IPS-18c (cell line): ENCODE measurements around the gene IL17REL.

Experiments used
- H3K4me3 ChIP-seq: 2 replicates; pipeline ENCODE4 v1.7.0; 2013; ENCODE audit warnings: low read depth, mild to moderate bottlenecking, low read length, moderate library complexity; ENCODE audit not compliant: insufficient read depth
- H3K9me3 ChIP-seq: one replicate; pipeline ENCODE4 v1.6.1; 2013; ENCODE audit warnings: mild to moderate bottlenecking, low read length, moderate library complexity; ENCODE audit not compliant: control insufficient read depth, insufficient read depth

The IL17REL gene

DNA sequence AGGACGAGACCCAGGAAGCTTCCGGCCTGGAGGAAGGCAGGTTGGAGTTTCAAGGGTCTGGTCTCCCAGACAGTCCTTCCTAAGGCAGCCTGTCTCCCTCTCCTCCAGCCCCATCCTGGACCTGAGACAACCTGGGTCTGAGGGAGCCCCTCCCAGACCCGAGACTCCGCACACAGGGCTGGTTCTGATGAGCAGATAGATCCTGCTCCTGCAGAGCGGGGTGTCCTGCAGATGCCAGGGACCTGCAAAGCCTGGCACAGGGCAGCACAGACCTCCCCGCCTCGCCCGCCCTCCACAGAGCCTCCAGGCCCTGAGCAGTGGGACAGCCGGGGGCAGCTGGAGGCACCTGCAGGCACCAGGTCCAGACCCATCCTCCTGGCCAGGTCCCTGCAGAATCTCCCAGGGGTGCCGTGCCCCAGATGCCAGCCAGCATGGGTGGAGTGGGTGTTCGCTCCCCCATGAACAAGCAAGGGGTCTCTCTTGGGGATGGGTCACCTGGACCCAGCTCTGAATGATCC, 44.2 kb downstream of the IL17REL start:
- no peaks in the 10 kb centered on the region for H3K9me3 ChIP-seq

DNA sequence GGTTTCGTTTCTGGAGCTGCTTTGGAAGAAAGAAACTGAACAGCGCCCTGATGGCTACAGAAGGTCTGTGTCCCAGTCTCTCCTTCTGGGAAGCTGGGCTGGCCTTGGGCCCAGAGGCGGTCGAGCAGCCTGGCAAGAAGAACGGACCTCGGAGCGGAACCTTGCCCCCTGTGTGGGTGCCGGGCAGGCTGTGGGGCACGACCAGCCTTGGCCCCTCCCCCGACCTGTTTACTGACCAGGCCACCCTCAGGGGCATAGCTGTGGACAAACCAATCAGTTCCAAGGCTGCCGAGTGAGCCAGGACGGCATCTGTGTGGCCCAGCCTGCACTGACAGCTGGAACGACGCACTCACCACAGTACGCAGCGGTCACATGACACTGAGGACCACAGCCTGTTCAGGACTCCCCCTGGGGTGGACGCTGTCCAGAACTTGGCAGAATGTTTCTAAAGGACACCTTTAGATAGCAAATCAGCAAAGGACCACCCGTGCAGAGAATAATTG, 44.8 kb downstream of the IL17REL start:
- no peak overlapping the region for H3K4me3 ChIP-seq
- no peaks in the 10 kb centered on the region for H3K9me3 ChIP-seq

More for the DNA sequence above, 44.2 kb downstream of the IL17REL start:
- no peak overlapping the region for H3K4me3 ChIP-seq

DNA sequence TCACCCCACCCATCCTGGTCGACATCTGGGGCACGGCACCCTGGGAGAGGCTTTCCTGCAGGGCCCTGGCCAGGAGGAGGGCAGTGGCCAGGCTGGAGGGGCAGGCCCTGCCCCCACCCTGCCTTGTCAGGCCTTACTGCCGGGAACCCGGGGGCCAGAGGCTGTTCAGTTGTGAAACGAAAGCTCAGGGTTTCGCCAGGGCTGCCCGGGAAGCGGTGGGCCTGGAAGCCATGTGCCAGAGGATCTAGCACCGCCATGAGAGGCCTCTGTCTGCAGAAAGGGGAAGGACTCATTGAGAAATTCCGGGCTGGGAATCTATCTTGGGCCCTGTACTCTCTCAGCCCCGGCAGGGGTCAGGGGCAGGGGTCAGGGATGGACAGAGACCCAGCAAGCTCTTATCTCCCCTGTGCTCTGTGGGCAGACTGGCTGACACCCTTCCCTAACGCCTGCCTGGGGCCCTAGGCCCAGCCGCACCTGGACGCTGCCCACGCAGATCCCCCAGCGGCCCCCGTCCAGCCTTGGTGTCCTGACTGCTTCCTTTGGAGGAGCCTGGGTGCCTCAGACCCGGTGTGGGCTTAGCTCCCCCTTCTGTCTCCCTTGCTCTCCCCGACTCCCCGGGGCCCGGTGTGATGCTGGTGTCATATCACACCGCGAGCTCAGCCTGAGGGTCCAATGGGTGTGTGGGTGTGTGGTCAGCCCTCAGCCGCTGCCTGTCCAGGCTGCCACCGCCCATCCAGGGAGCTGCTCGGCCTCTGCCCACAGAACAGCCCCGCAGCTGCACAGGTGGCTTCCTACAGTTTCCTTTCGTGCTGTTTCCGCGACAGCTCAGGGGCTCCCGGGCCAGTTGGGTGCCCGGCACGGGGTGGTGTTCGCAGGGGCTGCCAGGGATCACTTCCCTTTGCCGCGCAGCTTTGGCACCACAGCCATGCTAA, 45.5 kb downstream of the IL17REL start:
- no peak overlapping the region for H3K4me3 ChIP-seq
- no peaks in the 10 kb centered on the region for H3K9me3 ChIP-seq

DNA sequence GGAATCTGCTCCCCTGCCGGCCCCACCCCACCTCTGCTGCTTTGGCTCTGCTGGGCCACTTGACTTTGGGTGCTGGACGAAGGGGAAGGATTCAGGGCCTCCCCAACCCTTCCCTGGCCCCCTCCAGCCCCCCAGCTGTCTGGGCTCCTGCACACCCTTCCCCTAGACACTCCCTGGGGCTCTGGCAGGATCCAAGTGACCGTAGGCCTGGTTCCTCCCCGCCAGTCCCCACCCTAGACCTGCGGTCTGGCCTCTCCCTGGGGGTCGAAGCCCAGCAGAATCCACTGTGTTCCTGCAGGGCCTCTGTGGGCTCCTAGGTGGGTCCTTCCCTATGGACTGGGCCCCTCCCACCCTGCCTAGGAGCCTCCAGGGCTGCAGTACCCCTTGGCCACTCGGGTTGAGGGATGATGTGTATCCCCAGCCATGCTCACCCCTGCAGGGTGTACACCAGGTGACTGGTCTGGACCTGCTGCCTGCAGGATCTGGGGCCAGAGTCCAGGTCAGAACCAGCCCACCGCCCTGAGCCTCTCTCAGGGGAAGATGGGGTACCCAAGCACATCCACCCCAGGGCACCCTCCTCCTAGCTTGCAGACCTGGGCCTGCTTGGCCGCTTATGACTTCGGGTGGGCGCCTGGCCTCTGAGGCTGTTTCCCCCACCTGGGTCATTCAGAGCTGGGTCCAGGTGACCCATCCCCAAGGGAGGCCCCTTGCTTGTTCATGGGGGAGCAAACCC, 46.4 kb downstream of the IL17REL start:
- no peak overlapping the region for H3K4me3 ChIP-seq

DNA sequence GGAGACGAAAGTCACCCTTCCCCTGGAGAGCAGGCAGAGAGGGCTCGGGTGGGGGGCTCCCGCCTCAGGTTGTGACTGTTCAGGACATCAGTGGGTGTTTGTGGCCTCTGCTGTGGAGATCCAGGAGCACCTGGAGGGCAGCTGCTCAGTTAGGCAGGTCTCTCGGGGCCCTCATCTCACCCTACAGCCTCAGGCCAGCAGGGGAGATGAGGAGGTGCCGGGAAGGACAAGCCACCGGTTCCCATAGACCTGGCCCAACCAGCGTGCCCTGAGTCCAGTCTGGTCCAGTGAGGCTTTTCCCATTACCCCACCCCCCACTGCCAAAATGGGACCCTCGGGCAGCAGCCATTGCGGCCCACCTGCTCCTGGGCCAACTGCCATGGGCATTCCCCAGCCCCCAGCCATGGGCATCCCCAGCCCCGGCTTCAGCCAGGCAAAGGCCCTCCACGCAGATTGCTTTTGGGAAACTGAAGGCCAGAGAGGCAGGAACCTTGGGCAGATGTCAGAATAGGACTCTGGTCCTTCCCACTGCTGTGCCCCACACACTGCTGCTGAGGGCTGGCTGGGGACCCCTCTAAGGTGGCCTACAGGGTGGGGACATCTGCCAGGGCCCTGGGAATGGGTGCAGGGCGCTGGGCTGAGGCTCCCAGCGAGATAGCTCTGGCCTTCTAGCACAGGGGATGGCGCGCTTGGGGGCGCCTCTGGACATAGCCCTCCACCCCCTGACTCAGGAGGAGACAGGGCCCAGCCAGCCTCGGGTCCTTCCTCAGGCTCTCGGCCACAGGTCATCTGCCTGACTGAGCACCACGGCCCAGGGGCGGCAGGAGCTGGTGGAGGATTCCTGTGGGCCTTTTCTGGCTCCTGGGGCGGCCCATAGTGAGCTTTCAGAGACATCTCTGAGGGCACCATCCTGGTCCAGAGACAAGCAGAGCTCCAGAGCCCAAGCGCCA, 47.2 kb downstream of the IL17REL start:
- Histone ChIP-seq H3K4me3 (no peak overlapping the region), H3K9me3 (no peaks in the 10 kb centered on the region)

More for the DNA sequence above, 46.4 kb downstream of the IL17REL start:
- H3K9me3 ChIP-seq, result no peaks in the 10 kb centered on the region

DNA sequence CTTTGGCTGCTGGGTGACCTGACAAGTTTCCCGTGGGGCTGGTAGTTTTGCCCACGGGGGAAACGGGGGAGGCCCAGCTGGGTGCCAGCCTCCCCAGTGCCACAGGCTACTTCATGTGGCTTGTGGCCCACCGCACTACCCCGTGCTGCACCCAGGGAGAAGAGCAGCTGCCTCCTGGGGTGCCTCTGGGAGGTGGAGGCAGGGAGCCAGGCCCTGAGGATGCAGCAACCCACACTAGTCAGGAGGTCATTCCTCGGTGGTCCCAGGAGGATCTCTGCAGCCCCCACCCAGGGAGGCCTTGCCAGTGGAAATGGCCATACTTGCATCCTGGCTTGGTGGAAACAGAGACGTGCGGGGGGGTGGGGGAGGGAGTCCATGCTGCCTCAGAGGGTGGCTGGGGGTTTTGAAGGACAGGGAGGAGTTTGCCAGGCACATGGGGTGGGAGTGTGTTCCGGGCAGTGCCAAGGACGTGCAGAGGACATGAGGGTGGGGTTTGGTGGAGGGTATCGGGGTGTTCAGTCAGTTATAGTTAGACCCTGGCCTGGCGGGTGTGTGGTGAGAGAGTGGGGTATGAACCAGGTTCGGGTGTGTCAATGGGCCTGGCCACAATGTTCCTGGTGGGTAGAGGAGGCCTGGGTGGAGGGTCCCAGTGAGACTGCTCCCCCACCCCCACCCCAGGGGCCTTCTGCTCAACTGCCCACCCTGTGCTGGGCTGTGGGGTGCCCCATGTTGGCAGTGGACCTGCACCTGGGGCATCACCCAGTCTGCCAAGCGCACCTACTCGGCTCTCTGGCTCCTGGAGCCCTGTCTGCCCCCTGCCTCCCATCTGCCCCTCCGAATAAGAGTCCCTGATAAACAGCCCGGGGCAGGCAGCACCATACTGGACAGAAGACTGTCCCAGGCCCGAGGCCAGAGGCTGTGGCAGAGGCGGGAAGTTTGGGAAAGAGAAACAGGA, 48.2 kb downstream of the IL17REL start:
- no peaks in the 10 kb centered on the region for H3K9me3 ChIP-seq
- H3K4me3 ChIP-seq, result peak overlapping the region; percentile 3; the same call in 1 of the 2 replicates

DNA sequence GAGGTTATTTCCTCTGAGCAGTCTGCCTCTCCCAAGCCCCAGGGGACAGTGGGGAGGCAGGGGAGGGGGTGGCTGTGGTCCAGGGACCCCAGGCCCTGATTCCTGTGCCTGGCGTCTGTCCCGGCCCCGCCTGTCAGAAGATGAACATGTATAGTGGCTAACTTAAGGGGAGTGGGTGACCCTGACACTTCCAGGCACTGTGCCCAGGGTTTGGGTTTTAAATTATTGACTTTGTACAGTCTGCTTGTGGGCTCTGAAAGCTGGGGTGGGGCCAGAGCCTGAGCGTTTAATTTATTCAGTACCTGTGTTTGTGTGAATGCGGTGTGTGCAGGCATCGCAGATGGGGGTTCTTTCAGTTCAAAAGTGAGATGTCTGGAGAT, 48.9 kb downstream of the IL17REL start:
- Histone ChIP-seq H3K4me3 (no peak overlapping the region; the same call in 1 of the 2 replicates), H3K9me3 (no peaks in the 10 kb centered on the region)

DNA sequence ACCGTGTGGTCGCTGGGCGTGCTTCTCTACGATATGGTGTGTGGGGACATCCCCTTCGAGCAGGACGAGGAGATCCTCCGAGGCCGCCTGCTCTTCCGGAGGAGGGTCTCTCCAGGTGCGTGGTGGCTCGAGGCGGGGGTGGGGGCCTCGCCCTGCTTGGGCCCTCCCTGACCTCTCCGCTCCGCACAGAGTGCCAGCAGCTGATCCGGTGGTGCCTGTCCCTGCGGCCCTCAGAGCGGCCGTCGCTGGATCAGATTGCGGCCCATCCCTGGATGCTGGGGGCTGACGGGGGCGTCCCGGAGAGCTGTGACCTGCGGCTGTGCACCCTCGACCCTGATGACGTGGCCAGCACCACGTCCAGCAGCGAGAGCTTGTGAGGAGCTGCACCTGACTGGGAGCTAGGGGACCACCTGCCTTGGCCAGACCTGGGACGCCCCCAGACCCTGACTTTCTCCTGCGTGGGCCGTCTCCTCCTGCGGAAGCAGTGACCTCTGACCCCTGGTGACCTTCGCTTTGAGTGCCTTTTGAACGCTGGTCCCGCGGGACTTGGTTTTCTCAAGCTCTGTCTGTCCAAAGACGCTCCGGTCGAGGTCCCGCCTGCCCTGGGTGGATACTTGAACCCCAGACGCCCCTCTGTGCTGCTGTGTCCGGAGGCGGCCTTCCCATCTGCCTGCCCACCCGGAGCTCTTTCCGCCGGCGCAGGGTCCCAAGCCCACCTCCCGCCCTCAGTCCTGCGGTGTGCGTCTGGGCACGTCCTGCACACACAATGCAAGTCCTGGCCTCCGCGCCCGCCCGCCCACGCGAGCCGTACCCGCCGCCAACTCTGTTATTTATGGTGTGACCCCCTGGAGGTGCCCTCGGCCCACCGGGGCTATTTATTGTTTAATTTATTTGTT, 49.6 kb downstream of the IL17REL start:
- Histone ChIP-seq H3K4me3 (peak overlapping the region; percentile 31), H3K9me3 (no peaks in the 10 kb centered on the region)

DNA sequence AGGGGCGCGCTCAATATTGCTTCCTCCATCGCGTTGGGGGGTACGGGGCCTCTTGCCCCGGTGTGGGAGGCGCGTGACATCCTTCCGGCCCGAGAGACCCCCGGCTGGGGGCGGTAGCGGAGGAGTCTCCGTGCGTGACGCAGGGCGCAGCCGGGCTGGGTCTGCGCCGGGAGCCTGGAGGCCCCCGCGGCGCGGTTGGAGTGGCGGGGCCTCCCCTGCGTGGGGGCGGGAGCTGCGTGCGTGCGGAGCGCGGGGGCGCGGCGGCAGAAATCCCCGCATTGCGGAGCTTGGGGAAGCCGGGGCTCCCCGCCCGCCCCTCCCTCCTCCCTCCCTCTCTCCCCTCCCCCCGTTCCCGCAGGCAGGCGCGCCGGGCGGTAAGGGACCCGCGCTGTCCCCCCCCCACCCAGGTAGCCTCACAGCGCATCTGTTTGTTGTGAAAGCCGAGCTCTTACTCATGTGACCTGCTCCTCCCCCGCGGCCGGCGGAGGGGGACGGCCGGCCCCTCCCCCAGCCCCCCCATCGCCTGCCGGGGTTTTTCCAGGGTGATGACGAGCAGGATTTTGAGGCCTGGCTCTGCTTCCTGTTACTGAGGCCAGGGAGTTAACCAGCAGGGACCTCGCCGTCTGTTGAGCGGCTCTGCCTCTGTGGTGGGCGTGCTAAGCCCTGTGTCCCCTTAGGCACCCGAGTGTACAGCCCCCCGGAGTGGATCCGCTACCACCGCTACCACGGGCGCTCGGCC, 50.4 kb downstream of the IL17REL start:
- Histone ChIP-seq H3K9me3 (no peaks in the 10 kb centered on the region), H3K4me3 (peak overlapping the region; percentile 83)

DNA sequence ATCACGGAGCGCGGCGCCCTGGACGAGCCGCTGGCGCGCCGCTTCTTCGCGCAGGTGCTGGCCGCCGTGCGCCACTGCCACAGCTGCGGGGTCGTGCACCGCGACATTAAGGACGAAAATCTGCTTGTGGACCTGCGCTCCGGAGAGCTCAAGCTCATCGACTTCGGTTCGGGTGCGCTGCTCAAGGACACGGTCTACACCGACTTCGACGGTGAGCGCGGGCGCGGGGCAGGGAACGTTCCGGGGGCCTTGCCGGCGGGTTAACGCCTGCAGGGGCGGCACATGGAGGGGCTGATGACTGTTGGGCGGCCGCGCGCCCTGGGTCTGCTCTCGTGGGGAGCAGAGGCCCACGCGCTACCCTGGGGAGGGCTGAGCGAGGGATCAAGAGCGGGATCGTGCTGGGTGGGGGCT, 51.0 kb downstream of the IL17REL start:
- Histone ChIP-seq H3K9me3 (no peaks in the 10 kb centered on the region), H3K4me3 (peak overlapping the region; percentile 83)

DNA sequence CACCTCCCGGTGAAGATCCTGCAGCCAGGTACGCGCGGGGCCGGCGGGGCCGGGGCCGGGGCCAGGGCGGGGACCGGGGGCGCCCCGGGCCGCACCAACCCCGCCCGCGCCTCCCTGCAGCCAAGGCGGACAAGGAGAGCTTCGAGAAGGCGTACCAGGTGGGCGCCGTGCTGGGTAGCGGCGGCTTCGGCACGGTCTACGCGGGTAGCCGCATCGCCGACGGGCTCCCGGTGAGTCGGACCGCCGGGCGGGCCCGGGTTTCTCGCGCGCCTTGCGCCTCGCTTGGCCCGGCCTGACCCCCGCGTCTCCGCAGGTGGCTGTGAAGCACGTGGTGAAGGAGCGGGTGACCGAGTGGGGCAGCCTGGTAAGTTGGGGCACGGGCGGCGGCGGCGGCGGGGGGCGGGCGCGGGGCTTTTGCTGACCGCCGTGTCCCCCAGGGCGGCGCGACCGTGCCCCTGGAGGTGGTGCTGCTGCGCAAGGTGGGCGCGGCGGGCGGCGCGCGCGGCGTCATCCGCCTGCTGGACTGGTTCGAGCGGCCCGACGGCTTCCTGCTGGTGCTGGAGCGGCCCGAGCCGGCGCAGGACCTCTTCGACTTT, 51.5 kb downstream of the IL17REL start:
- H3K9me3 ChIP-seq, result no peaks in the 10 kb centered on the region
- peak overlapping the region; percentile 83 for H3K4me3 ChIP-seq

DNA sequence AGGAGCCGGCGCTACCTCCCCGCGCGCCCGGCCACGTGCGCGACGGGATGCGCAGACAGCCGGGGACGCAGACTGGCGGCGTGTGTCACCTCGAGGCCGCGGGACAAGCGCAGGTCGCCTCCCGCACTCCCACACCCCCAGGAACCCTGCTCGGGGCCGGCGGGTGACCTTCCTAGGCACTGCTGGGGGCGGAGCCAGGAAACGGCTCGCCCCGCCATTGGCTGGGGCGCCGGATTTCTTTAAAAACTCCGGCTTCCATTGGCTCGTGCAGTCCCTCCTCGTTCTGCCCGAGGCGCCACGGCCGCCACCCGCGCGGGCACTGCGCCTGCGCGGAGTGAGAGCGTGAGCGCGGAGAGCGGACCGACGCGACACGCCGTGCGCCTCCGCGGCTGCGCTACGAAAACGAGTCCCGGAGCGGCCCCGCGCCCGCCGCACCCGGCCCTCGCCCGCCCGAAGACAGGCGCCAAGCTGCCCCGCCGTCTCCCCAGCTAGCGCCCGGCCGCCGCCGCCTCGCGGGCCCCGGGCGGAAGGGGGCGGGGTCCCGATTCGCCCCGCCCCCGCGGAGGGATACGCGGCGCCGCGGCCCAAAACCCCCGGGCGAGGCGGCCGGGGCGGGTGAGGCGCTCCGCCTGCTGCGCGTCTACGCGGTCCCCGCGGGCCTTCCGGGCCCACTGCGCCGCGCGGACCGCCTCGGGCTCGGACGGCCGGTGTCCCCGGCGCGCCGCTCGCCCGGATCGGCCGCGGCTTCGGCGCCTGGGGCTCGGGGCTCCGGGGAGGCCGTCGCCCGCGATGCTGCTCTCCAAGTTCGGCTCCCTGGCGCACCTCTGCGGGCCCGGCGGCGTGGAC, 52.2 kb downstream of the IL17REL start, which contains the start of gene PIM3:
PIM3 (plus strand) TSS at position 614 of the 846 bp plus-strand sequence; CDS start at position 790, 176 bp downstream.
- Histone ChIP-seq H3K9me3 (no peaks in the 10 kb centered on the region), H3K4me3 (peak within 1 kb of the TSS; percentile 83)

DNA sequence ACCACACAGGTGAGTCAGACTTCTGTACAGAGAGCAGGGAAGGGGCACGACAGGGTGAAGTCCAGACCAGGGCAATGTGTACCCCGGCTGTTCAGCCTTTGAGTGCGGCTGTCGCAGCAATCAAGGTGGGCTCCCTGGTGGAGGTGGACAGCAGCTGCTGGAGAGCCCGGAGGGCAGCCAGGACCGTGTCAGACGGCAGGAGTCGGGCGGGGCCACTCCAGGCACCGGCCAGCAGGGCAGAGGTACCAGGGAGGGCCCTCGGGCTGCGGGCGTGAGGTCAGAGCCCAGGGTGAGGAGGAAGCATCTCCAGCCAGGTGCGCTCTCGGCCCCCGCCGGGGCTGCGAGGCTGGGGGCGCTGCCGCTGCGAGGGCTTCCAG, 52.8 kb downstream of the IL17REL start:
- Histone ChIP-seq H3K9me3 (no peaks in the 10 kb centered on the region), H3K4me3 (peak overlapping the region; percentile 83)
